Measurements from ENCODE around the gene MAP2K1. TPM values are rescaled to one million over a fixed set of nuclear protein-coding genes. Genes with fewer than 3 reads are reported as not detected.
A peak's percentile ranks its signal among the peaks of the same experiment; 100 is the strongest.
"Not testable (repeated sequence)": the region's sequence is repeated elsewhere in the genome, so short reads cannot be mapped to it uniquely, and the experiment has no call there.

The MAP2K1 gene
- total RNA-seq, 4 donors from 2014 or later = 14.7 to 83.0 (median 40.0) TPM

- Histone ChIP-seq H3K27ac (peak overlapping the region in 3 of 4 donors; percentile 20 to 50 (median 48)), H3K4me1 (peaks cover 0 to 19% (median 8%) of the 10 kb centered on the region in 4 donors), H3K9me3 (no peaks in the 10 kb centered on the region), H3K27me3 (no peaks in the 10 kb centered on the region), H3K4me3 (no peak overlapping the region), H3K36me3 (no peaks in the 10 kb centered on the region)
- peak; percentile 20 for DNase-seq
- in situ Hi-C loops (cut with MboI; ENCODE audit: low pct_ligation_motif_present in 1 of 4, low pct_unique_long_range_greater_than_20kb in 1 of 4, low sequenced_read_pairs in 3 of 4) (loop anchor here in 1 of 4 donors (10.0 kb wide), 1 partner anchor 135 kb away; the partner anchor contains the start of gene SNAPC5), intact Hi-C loops (cut with DNase I; ENCODE audit: low total_unique reads) (no loop called here)
- WGBS, 2 donors (ENCODE audit: low coverage in 1 of 2) = 69 to 79% methylated on average over 6 to 7 of the region's 7 CpGs
- TF ChIP-seq POLR2AphosphoS5 (IDR thresholded peaks at IDR 0.05) (peak in 1 of 3 donors; percentile 48), EP300 (IDR thresholded peaks at IDR 0.05; ENCODE audit: low read depth) (no peak)
These were observed 27.0 kb upstream of the MAP2K1 start for GRCh38 chr15:66359740-66360139.

GRCh38 chr15:66361745-66362460 is 24.8 kb upstream of the MAP2K1 start:
- DNase-seq; H3K27me3 ChIP-seq; H3K36me3 ChIP-seq; H3K9me3 ChIP-seq; H3K4me3 ChIP-seq; in situ Hi-C loops (cut with MboI; ENCODE audit: low pct_ligation_motif_present in 1 of 4, low pct_unique_long_range_greater_than_20kb in 1 of 4, low sequenced_read_pairs in 3 of 4); H3K27ac ChIP-seq; intact Hi-C loops (cut with DNase I; ENCODE audit: low total_unique reads): not testable (repeated sequence)
- WGBS, 2 donors (ENCODE audit: low coverage in 1 of 2) = 83 to 84% methylated on average over 2 to 15 of the region's 15 CpGs
- H3K4me1 ChIP-seq = peaks cover 0 to 10% (median 4%) of the 10 kb centered on the region in 4 donors

DNA sequence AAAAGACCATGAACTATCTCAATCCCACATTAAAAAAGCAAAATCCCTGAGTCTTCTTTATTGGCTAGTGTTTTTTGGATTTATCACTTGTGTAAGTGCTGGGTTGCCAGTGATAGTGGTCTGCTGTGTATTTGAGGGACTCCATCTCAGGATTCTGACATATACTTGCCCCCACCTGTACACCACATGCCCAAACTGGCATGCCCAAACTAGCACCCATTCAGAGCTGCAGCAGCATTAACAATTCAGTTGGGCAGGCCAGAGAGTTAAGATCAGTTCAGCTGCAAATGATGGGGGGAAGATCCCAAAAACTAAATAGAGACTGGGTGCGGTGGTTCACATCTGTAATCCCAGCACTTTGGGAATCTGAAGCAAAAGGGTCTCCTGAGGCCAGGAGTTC is 23.9 kb upstream of the MAP2K1 start:
- in situ Hi-C loops (cut with MboI; ENCODE audit: low pct_ligation_motif_present in 1 of 4, low pct_unique_long_range_greater_than_20kb in 1 of 4, low sequenced_read_pairs in 3 of 4) = no loop called here
- WGBS, 2 donors (ENCODE audit: low coverage in 1 of 2) = 86% methylated on average over 1 of the region's 1 CpG; no CpG with 5 or more reads in 1 of the 2 donors
- DNase-seq = no peak
- intact Hi-C loops (cut with DNase I; ENCODE audit: low total_unique reads) = no loop called here
- TF ChIP-seq CTCF (IDR thresholded peaks at IDR 0.05) (no peak), EP300 (IDR thresholded peaks at IDR 0.05; ENCODE audit: low read depth) (no peak), POLR2A (IDR thresholded peaks at IDR 0.05) (no peak), POLR2AphosphoS5 (IDR thresholded peaks at IDR 0.05) (no peak)
- Histone ChIP-seq H3K36me3 (no peaks in the 10 kb centered on the region), H3K4me1 (peaks cover 0 to 6% (median 0%) of the 10 kb centered on the region in 4 donors), H3K27me3 (no peaks in the 10 kb centered on the region), H3K27ac (no peak overlapping the region), H3K4me3 (no peak overlapping the region), H3K9me3 (no peaks in the 10 kb centered on the region)

- H3K27me3 ChIP-seq = no peaks in the 10 kb centered on the region
- DNase-seq = no peak
- no peak overlapping the region for H3K4me3 ChIP-seq
- no peaks in the 10 kb centered on the region for H3K9me3 ChIP-seq
- intact Hi-C loops (cut with DNase I; ENCODE audit: low total_unique reads) = no loop called here
- H3K27ac ChIP-seq = no peak overlapping the region
- in situ Hi-C loops (cut with MboI; ENCODE audit: low pct_ligation_motif_present in 1 of 4, low pct_unique_long_range_greater_than_20kb in 1 of 4, low sequenced_read_pairs in 3 of 4) = no loop called here
- WGBS, 2 donors (ENCODE audit: low coverage in 1 of 2) = 88 to 98% methylated on average over 3 of the region's 3 CpGs
- no peaks in the 10 kb centered on the region for H3K36me3 ChIP-seq
- H3K4me1 ChIP-seq = peaks cover 0 to 6% (median 0%) of the 10 kb centered on the region in 4 donors
- TF ChIP-seq POLR2AphosphoS5 (IDR thresholded peaks at IDR 0.05) (no peak), EP300 (IDR thresholded peaks at IDR 0.05; ENCODE audit: low read depth) (no peak), POLR2A (IDR thresholded peaks at IDR 0.05) (no peak), CTCF (IDR thresholded peaks at IDR 0.05) (no peak)
These were observed 21.7 kb upstream of the MAP2K1 start for GRCh38 chr15:66364944-66365528.

Data from transverse colon (tissue), 4 donors.